ENCODE results near the gene PXT1.
A peak's percentile ranks its signal among the peaks of the same experiment; 100 is the strongest.
"Not testable (repeated sequence)": the region's sequence is repeated elsewhere in the genome, so short reads cannot be mapped to it uniquely, and the experiment has no call there.

The PXT1 gene

GRCh38 chr6:36443471-36444428 lies 1.1 kb upstream of the PXT1 start:
- peak; percentile 46 for DNase-seq

GRCh38 chr6:36442103-36442670 lies 467 bp downstream of the PXT1 start:
- DNase-seq = no peak

- peak; percentile 98 for DNase-seq
These were observed 1.3 kb downstream of the PXT1 start for GRCh38 chr6:36441307-36441894.

- no peak for DNase-seq
These were observed 6.2 kb downstream of the PXT1 start for GRCh38 chr6:36436466-36436865.

GRCh38 chr6:36432151-36432671 lies 10.4 kb downstream of the PXT1 start:
- DNase-seq = no peak

- DNase-seq = no peak
These were observed 11.5 kb downstream of the PXT1 start for GRCh38 chr6:36431197-36431596.

GRCh38 chr6:36430351-36430750 lies 12.3 kb downstream of the PXT1 start:
- DNase-seq = no peak

GRCh38 chr6:36428911-36429310 lies 13.7 kb downstream of the PXT1 start:
- DNase-seq = no peak

- DNase-seq = no peak
These were observed 16.0 kb downstream of the PXT1 start for GRCh38 chr6:36426622-36427021.

- DNase-seq = peak; percentile 100
These were observed 19.4 kb downstream of the PXT1 start for GRCh38 chr6:36423101-36423824.

GRCh38 chr6:36422714-36423100 lies 19.9 kb downstream of the PXT1 start:
- DNase-seq = no peak

- no peak for DNase-seq
These were observed 23.3 kb downstream of the PXT1 start for GRCh38 chr6:36419310-36419709.

GRCh38 chr6:36418558-36418957 lies 24.1 kb downstream of the PXT1 start:
- no peak for DNase-seq

GRCh38 chr6:36414481-36414880 lies 28.2 kb downstream of the PXT1 start:
- no peak for DNase-seq

- no peak for DNase-seq
These were observed 28.9 kb downstream of the PXT1 start for GRCh38 chr6:36413489-36414480.

- DNase-seq = not testable (repeated sequence)
These were observed 32.9 kb downstream of the PXT1 start for GRCh38 chr6:36409718-36410117.

GRCh38 chr6:36404164-36404563 lies 38.5 kb downstream of the PXT1 start:
- no peak for DNase-seq

GRCh38 chr6:36402481-36402880 lies 40.2 kb downstream of the PXT1 start:
- DNase-seq = no peak

- no peak for DNase-seq
These were observed 42.7 kb downstream of the PXT1 start for GRCh38 chr6:36399970-36400369.

GRCh38 chr6:36392621-36393020 lies 50.0 kb downstream of the PXT1 start:
- DNase-seq = no peak

GRCh38 chr6:36389353-36389752 lies 53.3 kb downstream of the PXT1 start:
- DNase-seq = no peak
